ENCODE results near the gene ANKRD12. TPM values are rescaled to one million over a fixed set of nuclear protein-coding genes. Genes with fewer than 3 reads are reported as not detected.

The ANKRD12 gene
- total and polyA plus RNA-seq, 2 experiments from 2014 or later = 23.9 to 92.4 TPM

- Mint-ChIP-seq H3K27me3 (ENCODE audit: insufficient read depth, low read depth, poor library complexity) (no peaks in the 10 kb centered on the region), H3K4me3 (no peak overlapping the region), H3K36me3 (ENCODE audit: low read depth) (no peaks in the 10 kb centered on the region), H3K4me1 (no peaks in the 10 kb centered on the region; the same call in 2 of the 3 replicates), H3K27ac (no peak overlapping the region), H3K9me3 (peaks cover 3% of the 10 kb centered on the region; the same call in 1 of the 3 replicates)
- Histone ChIP-seq H3K27ac (ENCODE audit: low read depth) (no peak overlapping the region), H2AFZ (no peak overlapping the region), H3K4me1 (ENCODE audit: insufficient read depth) (no peaks in the 10 kb centered on the region), H4K20me1 (replicated peaks; ENCODE audit: insufficient read depth) (no peaks in the 10 kb centered on the region), H3K4me3 (no peak overlapping the region), H3K9me2 (ENCODE audit: insufficient read depth) (no peaks in the 10 kb centered on the region; the same call in 1 of the 2 replicates), H3K27me3 (ENCODE audit: insufficient read depth) (no peaks in the 10 kb centered on the region), H3F3A (replicated peaks; ENCODE audit: low read depth) (no peaks in the 10 kb centered on the region), H3K79me2 (replicated peaks; ENCODE audit: insufficient read depth) (no peaks in the 10 kb centered on the region), H3K36me3 (ENCODE audit: insufficient read depth) (no peaks in the 10 kb centered on the region; the same call in 1 of the 2 replicates), H3K4me2 (no peak overlapping the region)
- no peak for ATAC-seq
- no peak for DNase-seq (ENCODE audit: low spot score)
- TF ChIP-seq STAT1 (IDR thresholded peaks at IDR 0.05; ENCODE audit: unreplicated experiment) (no peak), EZH2phosphoT487 (IDR thresholded peaks at IDR 0.05; ENCODE audit: unreplicated experiment) (no peak), REST (IDR thresholded peaks at IDR 0.05; ENCODE audit: unreplicated experiment) (no peak), ZNF331 (CRISPR knock-in tag; IDR thresholded peaks at IDR 0.05; ENCODE audit: low read depth) (no peak), NANOG (IDR thresholded peaks at IDR 0.05; ENCODE audit: borderline replicate concordance) (no peak), CTCF (conservative IDR thresholded peaks at IDR 0.05; ENCODE audit: low read depth in 2 of 2) (no peak), ETS1 (IDR thresholded peaks at IDR 0.05) (no peak), ZNF462 (CRISPR knock-in tag; IDR thresholded peaks at IDR 0.05) (no peak), ZNF114 (CRISPR knock-in tag; IDR thresholded peaks at IDR 0.05) (no peak), CREB1 (CRISPR knock-in tag; IDR thresholded peaks at IDR 0.05; ENCODE audit: low read depth) (no peak), EZH2 (IDR thresholded peaks at IDR 0.05; ENCODE audit: low read depth, unreplicated experiment) (no peak), JUNB (IDR thresholded peaks at IDR 0.05; ENCODE audit: unreplicated experiment) (no peak), POLR2AphosphoS5 (IDR thresholded peaks at IDR 0.05; ENCODE audit: low read depth) (no peak)
Observed at GRCh38 chr18:9325716-9326115, 189.1 kb downstream of the ANKRD12 start.
